Retinal pigment epithelial cell (primary cell): ENCODE data around the gene AGBL3.

Experiments used
- DNase-seq: peaks from one replicate; pipeline ENCODE4 v3.0.0-alpha.2; 2010; ENCODE audit warnings: low read depth
- H3K4me3 ChIP-seq: 2 replicates; pipeline ENCODE4 v1.5.1; 2011; ENCODE audit warnings: mild to moderate bottlenecking, low read length, control low read depth, moderate library complexity
- TF ChIP-seq, protein P1 (sequence below): conservative IDR thresholded peaks from 2 replicates; pipeline ENCODE4 v1.5.1; 2011; ENCODE audit warnings: low read depth, low read length, control low read depth, inconsistent platforms

The AGBL3 gene

DNA sequence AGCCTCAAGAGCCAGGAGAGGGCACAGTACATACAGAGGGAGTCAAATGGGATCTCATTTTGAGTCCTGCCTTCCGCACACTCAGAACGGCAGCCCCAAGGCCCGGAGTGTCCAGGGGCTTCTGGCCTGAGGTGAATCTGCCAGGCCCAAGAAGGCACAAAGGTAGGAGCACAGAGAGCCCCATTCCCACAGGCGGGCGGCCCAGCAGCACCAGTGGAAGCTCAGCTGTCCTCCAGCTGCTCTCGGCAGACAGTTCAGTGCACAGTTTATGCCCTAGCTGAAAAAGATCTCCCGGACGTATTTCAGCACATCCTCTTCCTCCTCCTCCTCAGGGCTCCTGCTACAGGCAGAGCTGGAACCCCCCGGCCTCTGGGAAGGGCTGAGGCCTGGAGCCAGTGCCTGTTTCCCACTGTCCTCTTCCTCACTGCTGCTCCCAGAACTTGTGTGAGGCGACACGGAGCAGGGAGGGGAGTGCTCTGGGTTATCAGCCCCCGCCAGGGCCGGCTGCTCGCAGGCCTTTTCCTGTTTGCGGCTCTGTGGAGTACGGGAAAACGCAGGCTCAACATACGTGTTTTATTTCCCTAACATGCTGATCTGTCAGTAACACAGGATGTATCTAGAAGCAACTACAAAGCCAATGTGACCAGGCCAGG lies 180.2 kb downstream of the AGBL3 start:
- TF ChIP-seq, protein P1, sequence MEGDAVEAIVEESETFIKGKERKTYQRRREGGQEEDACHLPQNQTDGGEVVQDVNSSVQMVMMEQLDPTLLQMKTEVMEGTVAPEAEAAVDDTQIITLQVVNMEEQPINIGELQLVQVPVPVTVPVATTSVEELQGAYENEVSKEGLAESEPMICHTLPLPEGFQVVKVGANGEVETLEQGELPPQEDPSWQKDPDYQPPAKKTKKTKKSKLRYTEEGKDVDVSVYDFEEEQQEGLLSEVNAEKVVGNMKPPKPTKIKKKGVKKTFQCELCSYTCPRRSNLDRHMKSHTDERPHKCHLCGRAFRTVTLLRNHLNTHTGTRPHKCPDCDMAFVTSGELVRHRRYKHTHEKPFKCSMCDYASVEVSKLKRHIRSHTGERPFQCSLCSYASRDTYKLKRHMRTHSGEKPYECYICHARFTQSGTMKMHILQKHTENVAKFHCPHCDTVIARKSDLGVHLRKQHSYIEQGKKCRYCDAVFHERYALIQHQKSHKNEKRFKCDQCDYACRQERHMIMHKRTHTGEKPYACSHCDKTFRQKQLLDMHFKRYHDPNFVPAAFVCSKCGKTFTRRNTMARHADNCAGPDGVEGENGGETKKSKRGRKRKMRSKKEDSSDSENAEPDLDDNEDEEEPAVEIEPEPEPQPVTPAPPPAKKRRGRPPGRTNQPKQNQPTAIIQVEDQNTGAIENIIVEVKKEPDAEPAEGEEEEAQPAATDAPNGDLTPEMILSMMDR: no peak
- no peak overlapping the region for H3K4me3 ChIP-seq
- DNase-seq: no peak

GRCh38 chr7:135167365-135167917 lies 181.1 kb downstream of the AGBL3 start:
- TF ChIP-seq, protein P1: no peak
- H3K4me3 ChIP-seq: no peak overlapping the region
- no peak for DNase-seq

DNA sequence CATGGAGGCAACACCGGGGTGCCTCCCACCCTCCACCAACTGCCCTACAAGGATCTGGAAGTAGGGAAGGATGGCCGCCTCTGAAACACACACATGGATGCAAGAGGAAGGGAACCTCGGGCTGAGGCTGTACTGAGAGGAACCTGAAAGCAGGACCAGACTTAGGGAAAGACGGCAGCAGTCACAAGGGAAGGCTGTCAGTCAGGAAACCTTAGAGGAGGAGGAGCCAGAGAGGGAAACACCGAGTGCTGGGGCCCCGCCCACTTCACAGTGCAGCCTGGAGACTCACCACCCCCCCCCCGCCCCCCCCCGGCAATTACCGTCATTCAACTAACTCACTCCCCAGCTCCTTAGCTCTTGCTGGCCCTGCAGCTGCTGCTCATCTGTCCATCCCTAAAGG lies 181.7 kb downstream of the AGBL3 start:
- H3K4me3 ChIP-seq: no peak overlapping the region
- no peak for DNase-seq
- TF ChIP-seq, protein P1: no peak

DNA sequence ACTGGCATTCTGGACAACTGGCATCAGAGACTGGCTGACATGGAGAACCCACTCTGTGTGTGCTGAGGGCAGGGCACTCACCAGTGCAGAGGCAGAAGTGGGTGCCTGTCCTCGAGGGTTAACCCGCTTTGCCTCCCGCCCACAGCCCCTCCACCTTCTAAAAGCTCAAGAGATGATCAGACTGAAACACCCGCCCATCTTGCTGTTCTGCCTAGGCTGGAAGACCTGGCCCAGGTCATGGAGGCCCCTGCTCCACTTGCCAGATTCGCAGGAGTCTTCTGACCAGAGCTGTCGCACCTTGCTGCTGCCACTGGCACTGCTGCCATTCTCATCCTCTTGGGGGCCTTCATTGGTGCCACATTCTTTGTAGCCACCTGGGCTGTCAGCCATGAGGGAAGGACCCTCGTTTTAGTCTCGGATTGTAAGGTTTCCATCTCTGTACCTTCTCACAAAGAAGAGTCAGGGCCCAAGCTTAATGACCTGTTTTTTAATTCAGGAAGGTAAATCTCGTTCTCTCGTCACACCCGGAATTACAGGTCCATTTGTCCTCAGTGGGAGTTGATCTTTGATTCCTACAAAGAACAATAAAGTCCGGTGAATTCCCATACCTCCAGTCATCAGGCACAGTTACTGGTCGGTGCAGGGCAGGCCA lies 182.3 kb downstream of the AGBL3 start:
- DNase-seq: no peak
- H3K4me3 ChIP-seq: no peak overlapping the region
- TF ChIP-seq, protein P1: no peak

GRCh38 chr7:135169141-135169963 lies 183.0 kb downstream of the AGBL3 start:
- H3K4me3 ChIP-seq: peak overlapping the region; percentile 56
- DNase-seq: no peak
- TF ChIP-seq, protein P1: peak; percentile 49

GRCh38 chr7:135169964-135170273 lies 183.6 kb downstream of the AGBL3 start:
- peak overlapping the region; percentile 56 for H3K4me3 ChIP-seq
- TF ChIP-seq, protein P1: no peak
- no peak for DNase-seq
